ENCODE data around the gene CLEC4E. TPM values are rescaled to one million over a fixed set of nuclear protein-coding genes. Genes with fewer than 3 reads are reported as not detected.

Gene CLEC4E
- total RNA-seq, 1 experiment from 2014 or later: not detected

DNA sequence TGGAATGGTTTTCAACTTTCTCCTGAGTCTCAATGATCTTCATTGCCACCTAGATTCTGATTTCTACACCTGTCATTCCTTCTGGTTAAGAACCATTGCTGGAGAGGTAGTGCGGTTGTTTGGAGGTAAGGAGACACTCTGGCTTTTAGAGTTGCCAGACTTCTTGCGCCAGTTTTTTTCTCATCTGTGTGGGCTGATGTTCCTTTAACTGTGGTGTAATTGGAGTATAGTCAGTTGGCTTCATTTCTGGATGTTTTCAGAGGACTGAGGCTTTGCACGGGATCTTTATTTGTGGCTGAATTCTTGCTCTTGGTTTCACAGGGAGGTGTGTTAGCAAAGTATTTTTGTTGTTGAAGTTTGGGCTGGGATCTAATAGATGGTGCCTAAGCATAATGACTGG lies 33.1 kb downstream of the CLEC4E start:
- intact Hi-C loops (cut with micrococcal nuclease): no loop called here
- TF ChIP-seq, protein P1, sequence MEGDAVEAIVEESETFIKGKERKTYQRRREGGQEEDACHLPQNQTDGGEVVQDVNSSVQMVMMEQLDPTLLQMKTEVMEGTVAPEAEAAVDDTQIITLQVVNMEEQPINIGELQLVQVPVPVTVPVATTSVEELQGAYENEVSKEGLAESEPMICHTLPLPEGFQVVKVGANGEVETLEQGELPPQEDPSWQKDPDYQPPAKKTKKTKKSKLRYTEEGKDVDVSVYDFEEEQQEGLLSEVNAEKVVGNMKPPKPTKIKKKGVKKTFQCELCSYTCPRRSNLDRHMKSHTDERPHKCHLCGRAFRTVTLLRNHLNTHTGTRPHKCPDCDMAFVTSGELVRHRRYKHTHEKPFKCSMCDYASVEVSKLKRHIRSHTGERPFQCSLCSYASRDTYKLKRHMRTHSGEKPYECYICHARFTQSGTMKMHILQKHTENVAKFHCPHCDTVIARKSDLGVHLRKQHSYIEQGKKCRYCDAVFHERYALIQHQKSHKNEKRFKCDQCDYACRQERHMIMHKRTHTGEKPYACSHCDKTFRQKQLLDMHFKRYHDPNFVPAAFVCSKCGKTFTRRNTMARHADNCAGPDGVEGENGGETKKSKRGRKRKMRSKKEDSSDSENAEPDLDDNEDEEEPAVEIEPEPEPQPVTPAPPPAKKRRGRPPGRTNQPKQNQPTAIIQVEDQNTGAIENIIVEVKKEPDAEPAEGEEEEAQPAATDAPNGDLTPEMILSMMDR (IDR thresholded peaks at IDR 0.05 in 2 of 3, conservative IDR thresholded peaks at IDR 0.05 in 1 of 3; ENCODE audit: borderline replicate concordance in 1 of 3, insufficient read depth in 1 of 3, low read depth in 2 of 3, low read length in 2 of 3): no peak
- Histone ChIP-seq H3K9ac (ENCODE audit: low read length) (no peak overlapping the region), H3K27ac (ENCODE audit: low read depth, low read length) (no peak overlapping the region), H3K4me1 (ENCODE audit: control insufficient read depth in 1 of 2, insufficient read depth in 2 of 2, low read length in 2 of 2) (no peaks in the 10 kb centered on the region), H2AFZ (ENCODE audit: low read depth, low read length, poor library complexity, severe bottlenecking) (no peak overlapping the region), H3K27me3 (ENCODE audit: insufficient read depth, low read length) (peaks cover 55% of the 10 kb centered on the region), H3K9me2 (ENCODE audit: insufficient read depth) (no peaks in the 10 kb centered on the region), H3K4me2 (ENCODE audit: low read length) (no peak overlapping the region), H3K36me3 (ENCODE audit: control insufficient read depth in 1 of 2, insufficient read depth in 2 of 2, low read length in 2 of 2) (no peaks in the 10 kb centered on the region), H3K79me2 (ENCODE audit: insufficient read depth, low read length) (no peaks in the 10 kb centered on the region), H3K9me3 (ENCODE audit: control insufficient read depth in 1 of 2, insufficient read depth in 1 of 2, low read depth in 1 of 2, low read length in 2 of 2) (no peaks in the 10 kb centered on the region), H4K20me1 (ENCODE audit: insufficient read depth) (no peaks in the 10 kb centered on the region), H3K4me3 (replicated peaks in 1 of 2; ENCODE audit: low read depth in 1 of 2, low read length in 2 of 2) (no peak overlapping the region)
- DNase-seq (ENCODE audit: low read depth, low spot score) (no peak), ATAC-seq (no peak)
- ChIA-PET CTCF (no interaction called here), POLR2A (no interaction called here), RAD21 (ENCODE audit: low non-redundant PET in 1 of 2, low total read pairs in 2 of 2, uncharacterized antibody in 2 of 2, unreplicated experiment in 2 of 2) (no interaction called here)
- BruUV-seq (replicated peaks): no TSS peak

DNA sequence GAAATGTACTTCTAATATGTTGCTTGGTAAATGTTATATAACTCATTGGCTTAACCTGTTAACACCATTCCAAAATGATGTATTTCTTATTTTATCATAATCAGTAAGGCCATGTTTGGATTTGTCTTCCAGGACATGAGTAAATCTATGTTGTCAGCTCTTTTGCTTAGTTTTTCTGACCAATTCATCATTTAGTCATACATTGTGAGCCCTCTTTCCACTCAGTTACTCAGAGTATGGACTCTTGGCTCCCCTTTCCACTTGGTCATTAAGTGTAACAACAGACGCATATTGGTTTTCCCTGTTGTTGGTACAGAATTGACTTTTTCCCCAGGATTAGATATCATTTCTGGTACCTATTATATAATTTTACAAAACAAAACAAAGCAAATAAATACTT lies 36.4 kb downstream of the CLEC4E start:
- H3K79me2 ChIP-seq (ENCODE audit: insufficient read depth, low read length): no peaks in the 10 kb centered on the region
- CTCF ChIA-PET: no interaction called here
- POLR2A ChIA-PET: no interaction called here
- H3K4me3 ChIP-seq (replicated peaks in 1 of 2; ENCODE audit: low read depth in 1 of 2, low read length in 2 of 2): no peak overlapping the region
- H4K20me1 ChIP-seq (ENCODE audit: insufficient read depth): no peaks in the 10 kb centered on the region
- no peak overlapping the region for H2AFZ ChIP-seq (ENCODE audit: low read depth, low read length, poor library complexity, severe bottlenecking)
- no peak for ATAC-seq
- H3K27me3 ChIP-seq (ENCODE audit: insufficient read depth, low read length): peaks cover 54% of the 10 kb centered on the region
- H3K4me2 ChIP-seq (ENCODE audit: low read length): no peak overlapping the region
- no peak overlapping the region for H3K27ac ChIP-seq (ENCODE audit: low read depth, low read length)
- no peaks in the 10 kb centered on the region for H3K36me3 ChIP-seq (ENCODE audit: control insufficient read depth in 1 of 2, insufficient read depth in 2 of 2, low read length in 2 of 2)
- DNase-seq (ENCODE audit: low read depth, low spot score): no peak
- BruUV-seq (replicated peaks): no TSS peak
- RAD21 ChIA-PET (ENCODE audit: low non-redundant PET in 1 of 2, low total read pairs in 2 of 2, uncharacterized antibody in 2 of 2, unreplicated experiment in 2 of 2): no interaction called here
- no peaks in the 10 kb centered on the region for H3K9me2 ChIP-seq (ENCODE audit: insufficient read depth)
- H3K9me3 ChIP-seq (ENCODE audit: control insufficient read depth in 1 of 2, insufficient read depth in 1 of 2, low read depth in 1 of 2, low read length in 2 of 2): no peaks in the 10 kb centered on the region
- H3K9ac ChIP-seq (ENCODE audit: low read length): no peak overlapping the region
- intact Hi-C loops (cut with micrococcal nuclease): no loop called here
- no peaks in the 10 kb centered on the region for H3K4me1 ChIP-seq (ENCODE audit: control insufficient read depth in 1 of 2, insufficient read depth in 2 of 2, low read length in 2 of 2)
- TF ChIP-seq EZH2 (IDR thresholded peaks at IDR 0.05) (no peak), POLR2AphosphoS5 (IDR thresholded peaks at IDR 0.05; ENCODE audit: low read depth, low read length) (no peak), SIN3A (IDR thresholded peaks at IDR 0.05; ENCODE audit: low read depth) (no peak), TCF7L2 (IDR thresholded peaks at IDR 0.05; ENCODE audit: borderline replicate concordance, extremely low read depth, insufficient read depth, insufficient read length) (no peak), CEBPB (IDR thresholded peaks at IDR 0.05; ENCODE audit: low read depth) (no peak), EZH2phosphoT487 (IDR thresholded peaks at IDR 0.05; ENCODE audit: borderline replicate concordance) (no peak), FOSL1 (IDR thresholded peaks at IDR 0.05; ENCODE audit: low read depth) (no peak), CBX3 (IDR thresholded peaks at IDR 0.05; ENCODE audit: low read depth) (no peak), YY1 (IDR thresholded peaks at IDR 0.05; ENCODE audit: extremely low read depth, insufficient replicate concordance, low read depth, low read length) (no peak), SP1 (IDR thresholded peaks at IDR 0.05; ENCODE audit: low read depth) (no peak), EGR1 (IDR thresholded peaks at IDR 0.05; ENCODE audit: low read depth) (no peak), ELF1 (IDR thresholded peaks at IDR 0.05; ENCODE audit: borderline replicate concordance, low read depth) (no peak)
- TF ChIP-seq, protein P2, sequence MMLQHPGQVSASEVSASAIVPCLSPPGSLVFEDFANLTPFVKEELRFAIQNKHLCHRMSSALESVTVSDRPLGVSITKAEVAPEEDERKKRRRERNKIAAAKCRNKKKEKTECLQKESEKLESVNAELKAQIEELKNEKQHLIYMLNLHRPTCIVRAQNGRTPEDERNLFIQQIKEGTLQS (IDR thresholded peaks at IDR 0.05): no peak
- TF ChIP-seq, protein P3, sequence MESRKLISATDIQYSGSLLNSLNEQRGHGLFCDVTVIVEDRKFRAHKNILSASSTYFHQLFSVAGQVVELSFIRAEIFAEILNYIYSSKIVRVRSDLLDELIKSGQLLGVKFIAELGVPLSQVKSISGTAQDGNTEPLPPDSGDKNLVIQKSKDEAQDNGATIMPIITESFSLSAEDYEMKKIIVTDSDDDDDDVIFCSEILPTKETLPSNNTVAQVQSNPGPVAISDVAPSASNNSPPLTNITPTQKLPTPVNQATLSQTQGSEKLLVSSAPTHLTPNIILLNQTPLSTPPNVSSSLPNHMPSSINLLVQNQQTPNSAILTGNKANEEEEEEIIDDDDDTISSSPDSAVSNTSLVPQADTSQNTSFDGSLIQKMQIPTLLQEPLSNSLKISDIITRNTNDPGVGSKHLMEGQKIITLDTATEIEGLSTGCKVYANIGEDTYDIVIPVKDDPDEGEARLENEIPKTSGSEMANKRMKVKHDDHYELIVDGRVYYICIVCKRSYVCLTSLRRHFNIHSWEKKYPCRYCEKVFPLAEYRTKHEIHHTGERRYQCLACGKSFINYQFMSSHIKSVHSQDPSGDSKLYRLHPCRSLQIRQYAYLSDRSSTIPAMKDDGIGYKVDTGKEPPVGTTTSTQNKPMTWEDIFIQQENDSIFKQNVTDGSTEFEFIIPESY (IDR thresholded peaks at IDR 0.05; ENCODE audit: extremely low read depth, insufficient replicate concordance, low read length): no peak

Measured in HCT116 (cell line).